Type B pancreatic cell (in vitro differentiated cells): Measurements from ENCODE around the gene CCDC152. TPM values are rescaled to one million over a fixed set of nuclear protein-coding genes. Genes with fewer than 3 reads are reported as not detected.

Source experiments
- DNase-seq: peaks from one replicate; pipeline ENCODE4 v3.0.0; 2021; ENCODE audit warnings: mixed read lengths; ENCODE audit not compliant: unreplicated experiment; ENCODE audit errors: extremely low spot score
- H3K27ac Mint-ChIP-seq: 2 replicates; pipeline ENCODE4 v1.8.0; 2021; ENCODE audit warnings: mild to moderate bottlenecking, mixed read lengths
- H3K27me3 Mint-ChIP-seq: 2 replicates; pipeline ENCODE4 v1.8.0; 2021; ENCODE audit warnings: mixed read lengths
- H3K36me3 Mint-ChIP-seq: 2 replicates; pipeline ENCODE4 v1.8.0; 2021; ENCODE audit warnings: mixed read lengths
- H3K4me1 Mint-ChIP-seq: one replicate; pipeline ENCODE4 v1.8.0; 2021; ENCODE audit warnings: mixed read lengths; ENCODE audit not compliant: unreplicated experiment
- H3K4me3 Mint-ChIP-seq: 2 replicates; pipeline ENCODE4 v1.8.0; 2021; ENCODE audit warnings: mild to moderate bottlenecking, mixed read lengths
- H3K9me3 Mint-ChIP-seq: 2 replicates; pipeline ENCODE4 v1.8.0; 2021; ENCODE audit warnings: mixed read lengths
- total RNA-seq: library from RNA; stranded (reverse); gene quantifications from 2 replicates; pipeline ENCODE4 v1.2.1, GENCODE V29; 2021; ENCODE audit warnings: low replicate concordance
- TF ChIP-seq, protein P1 (sequence below): fragments of 200-600 bp; sonication (generic); conservative IDR thresholded peaks from 2 replicates; pipeline ENCODE4 v1.5.0; 2021; ENCODE audit warnings: antibody characterized with exemption, mild to moderate bottlenecking

The CCDC152 gene
- total RNA-seq, 1 donor from 2014 or later, result not detected

DNA sequence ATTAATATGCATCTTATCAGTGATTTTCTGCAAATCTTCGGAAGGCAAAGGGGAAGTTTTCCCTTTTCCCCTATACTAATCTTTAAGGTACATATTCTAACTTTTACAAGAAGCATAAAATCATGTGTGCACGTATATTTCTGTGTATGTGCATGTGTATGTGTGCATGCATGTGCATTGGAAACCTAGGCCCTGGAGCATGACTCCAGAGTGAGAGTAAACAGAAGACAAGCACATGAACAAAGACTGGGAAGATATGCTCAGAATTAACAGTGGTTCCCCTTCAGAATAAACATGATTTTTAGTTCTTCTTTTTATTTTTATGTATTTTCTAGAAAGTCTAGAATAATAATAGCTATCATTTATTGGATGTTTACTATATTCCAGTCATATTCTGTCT, 65.9 kb downstream of the CCDC152 start:
- TF ChIP-seq, protein P1, sequence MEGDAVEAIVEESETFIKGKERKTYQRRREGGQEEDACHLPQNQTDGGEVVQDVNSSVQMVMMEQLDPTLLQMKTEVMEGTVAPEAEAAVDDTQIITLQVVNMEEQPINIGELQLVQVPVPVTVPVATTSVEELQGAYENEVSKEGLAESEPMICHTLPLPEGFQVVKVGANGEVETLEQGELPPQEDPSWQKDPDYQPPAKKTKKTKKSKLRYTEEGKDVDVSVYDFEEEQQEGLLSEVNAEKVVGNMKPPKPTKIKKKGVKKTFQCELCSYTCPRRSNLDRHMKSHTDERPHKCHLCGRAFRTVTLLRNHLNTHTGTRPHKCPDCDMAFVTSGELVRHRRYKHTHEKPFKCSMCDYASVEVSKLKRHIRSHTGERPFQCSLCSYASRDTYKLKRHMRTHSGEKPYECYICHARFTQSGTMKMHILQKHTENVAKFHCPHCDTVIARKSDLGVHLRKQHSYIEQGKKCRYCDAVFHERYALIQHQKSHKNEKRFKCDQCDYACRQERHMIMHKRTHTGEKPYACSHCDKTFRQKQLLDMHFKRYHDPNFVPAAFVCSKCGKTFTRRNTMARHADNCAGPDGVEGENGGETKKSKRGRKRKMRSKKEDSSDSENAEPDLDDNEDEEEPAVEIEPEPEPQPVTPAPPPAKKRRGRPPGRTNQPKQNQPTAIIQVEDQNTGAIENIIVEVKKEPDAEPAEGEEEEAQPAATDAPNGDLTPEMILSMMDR, result no peak
- no peaks in the 10 kb centered on the region for H3K4me1 Mint-ChIP-seq
- H3K9me3 Mint-ChIP-seq, result no peaks in the 10 kb centered on the region
- H3K27me3 Mint-ChIP-seq, result peaks cover 3% of the 10 kb centered on the region
- no peak for DNase-seq
- no peak overlapping the region for H3K27ac Mint-ChIP-seq
- H3K36me3 Mint-ChIP-seq, result no peaks in the 10 kb centered on the region
- no peak overlapping the region for H3K4me3 Mint-ChIP-seq

DNA sequence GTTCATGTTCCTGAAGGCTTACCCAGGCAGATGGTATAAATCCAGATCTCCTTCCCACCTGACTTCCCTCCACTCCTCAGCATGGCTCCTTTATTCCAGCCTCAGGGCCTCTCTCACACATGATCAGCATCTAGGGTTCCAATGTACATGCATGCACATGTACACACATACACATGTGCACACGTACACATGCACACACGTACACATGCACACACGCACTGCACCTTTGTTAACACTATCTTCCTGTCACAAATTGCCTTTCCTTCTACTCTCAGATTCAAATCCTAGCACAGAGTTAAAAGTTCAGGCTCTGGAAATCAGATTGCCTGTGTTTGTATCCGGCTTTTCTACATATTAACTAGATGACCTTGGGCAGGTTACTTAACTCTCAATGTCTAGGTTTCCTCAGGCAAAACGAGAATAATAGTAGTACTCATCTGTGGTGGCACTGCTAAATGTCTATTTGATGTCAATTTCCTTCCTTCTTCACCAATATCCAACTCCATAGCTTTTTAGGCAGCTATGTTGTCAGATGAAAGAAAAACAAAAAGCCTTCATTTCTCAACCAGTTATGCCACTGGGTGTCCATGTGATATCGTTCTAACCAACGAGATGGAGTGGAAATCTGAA, 67.8 kb downstream of the CCDC152 start:
- no peak for DNase-seq
- H3K4me1 Mint-ChIP-seq, result no peaks in the 10 kb centered on the region
- H3K27ac Mint-ChIP-seq, result no peak overlapping the region
- H3K27me3 Mint-ChIP-seq, result peaks cover 3% of the 10 kb centered on the region
- no peaks in the 10 kb centered on the region for H3K9me3 Mint-ChIP-seq
- H3K4me3 Mint-ChIP-seq, result no peak overlapping the region
- TF ChIP-seq, protein P1, result no peak
- H3K36me3 Mint-ChIP-seq, result no peaks in the 10 kb centered on the region

DNA sequence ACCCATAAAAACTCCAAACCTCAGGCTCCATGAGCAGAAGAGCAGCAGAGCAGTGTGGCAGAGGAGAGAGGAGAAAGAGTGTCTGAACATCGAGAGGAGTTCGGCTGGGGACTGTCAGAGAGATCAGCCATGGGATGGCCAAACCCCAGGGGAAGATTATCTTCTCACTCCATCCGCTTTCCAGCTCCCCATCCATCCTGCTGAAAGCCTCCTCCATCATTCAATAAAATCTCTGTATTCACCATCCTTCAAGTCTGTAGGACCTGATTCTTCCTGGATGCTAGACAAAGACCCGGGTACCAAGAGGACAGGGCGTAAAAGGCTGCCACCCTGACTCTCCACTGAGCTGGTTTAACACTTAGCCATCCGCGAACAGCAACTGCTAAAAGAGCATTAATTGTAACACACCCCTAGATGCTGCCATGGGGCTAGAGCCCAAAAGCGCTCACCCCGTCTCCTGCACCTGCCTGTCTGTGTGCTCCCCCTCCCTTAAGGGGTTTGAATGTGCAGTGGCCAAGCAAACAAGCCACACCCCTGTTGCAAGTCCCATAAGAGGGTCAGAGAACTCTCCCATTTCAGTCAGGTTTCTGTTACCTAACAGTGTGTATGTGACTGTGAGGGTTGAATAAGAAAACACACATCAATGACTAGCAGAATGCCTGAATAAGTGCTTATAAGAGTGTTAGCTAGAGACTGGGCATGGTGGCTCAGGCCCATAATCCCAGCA, 69.0 kb downstream of the CCDC152 start:
- H3K4me3 Mint-ChIP-seq, result no peak overlapping the region
- DNase-seq, result no peak
- peaks cover 3% of the 10 kb centered on the region for H3K27me3 Mint-ChIP-seq
- H3K27ac Mint-ChIP-seq, result no peak overlapping the region
- no peaks in the 10 kb centered on the region for H3K4me1 Mint-ChIP-seq
- no peaks in the 10 kb centered on the region for H3K9me3 Mint-ChIP-seq
- TF ChIP-seq, protein P1, result no peak
- H3K36me3 Mint-ChIP-seq, result no peaks in the 10 kb centered on the region

DNA sequence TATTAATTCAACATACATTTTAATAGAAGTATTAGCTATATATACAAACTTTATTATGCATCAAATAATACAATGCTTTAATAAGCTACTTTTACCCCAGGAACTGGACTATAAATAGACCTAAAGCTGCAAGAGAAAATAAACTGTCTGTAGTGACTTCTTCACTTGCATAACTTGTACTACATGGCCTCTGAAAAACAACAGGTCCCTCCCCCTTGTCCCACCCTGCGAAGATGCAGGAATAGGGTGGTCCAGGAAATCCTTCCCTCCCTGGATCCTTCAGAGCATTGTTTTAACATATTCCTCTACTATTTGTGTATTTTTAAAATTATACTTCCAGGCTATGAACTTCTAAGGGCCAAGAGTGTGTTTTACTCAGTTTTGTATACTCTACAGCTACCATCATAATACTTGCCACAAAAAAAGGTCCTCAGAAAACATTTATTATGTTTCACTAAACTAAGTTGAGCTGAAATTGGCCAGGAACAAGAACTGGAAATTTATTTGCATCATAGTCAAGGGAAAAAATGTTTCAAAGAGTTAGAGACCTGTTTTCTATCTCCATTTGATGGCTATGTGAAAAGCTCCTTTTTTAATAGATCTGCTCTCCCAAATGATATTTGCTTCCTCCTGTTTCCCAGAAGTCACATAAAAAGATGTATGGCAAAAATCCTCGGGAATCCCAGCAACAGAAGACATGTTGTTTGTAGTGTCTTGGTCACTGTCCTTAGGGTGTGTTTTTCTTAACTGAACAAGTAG, 70.3 kb downstream of the CCDC152 start:
- no peak overlapping the region for H3K27ac Mint-ChIP-seq
- H3K9me3 Mint-ChIP-seq, result no peaks in the 10 kb centered on the region
- DNase-seq, result no peak
- H3K4me1 Mint-ChIP-seq, result no peaks in the 10 kb centered on the region
- H3K36me3 Mint-ChIP-seq, result no peaks in the 10 kb centered on the region
- peaks cover 3% of the 10 kb centered on the region for H3K27me3 Mint-ChIP-seq
- TF ChIP-seq, protein P1, result no peak
- H3K4me3 Mint-ChIP-seq, result no peak overlapping the region

DNA sequence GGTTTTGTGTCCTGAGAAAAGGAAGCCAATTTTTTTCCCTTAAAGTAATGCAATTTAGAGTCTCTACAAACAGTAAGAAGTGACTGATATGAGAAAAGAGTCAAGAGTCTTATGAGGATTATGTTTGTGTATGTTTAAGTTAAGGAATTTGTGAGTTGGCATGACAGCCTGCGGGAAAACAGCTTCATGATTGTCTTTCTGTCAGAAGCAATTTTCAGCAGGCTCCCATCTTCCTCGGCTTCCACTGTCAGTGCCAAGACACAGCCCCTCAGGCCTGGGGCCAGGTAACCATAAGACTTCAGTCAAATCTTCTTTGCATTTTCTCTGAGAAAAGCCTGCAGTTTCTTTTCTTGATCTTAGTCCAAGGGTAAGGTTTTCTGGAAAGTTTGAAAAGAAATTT, 72.1 kb downstream of the CCDC152 start:
- H3K27ac Mint-ChIP-seq, result no peak overlapping the region
- H3K4me1 Mint-ChIP-seq, result no peaks in the 10 kb centered on the region
- no peak overlapping the region for H3K4me3 Mint-ChIP-seq
- no peaks in the 10 kb centered on the region for H3K36me3 Mint-ChIP-seq
- H3K9me3 Mint-ChIP-seq, result peaks cover under 1% of the 10 kb centered on the region
- peaks cover 3% of the 10 kb centered on the region for H3K27me3 Mint-ChIP-seq
- TF ChIP-seq, protein P1, result no peak
- no peak for DNase-seq
